ENCODE data around the gene PITPNM1.
"Not testable (repeated sequence)": the region's sequence is repeated elsewhere in the genome, so short reads cannot be mapped to it uniquely, and the experiment has no call there.

The PITPNM1 gene

GRCh38 chr11:67504950-67505581 is at the start of gene PITPNM1:
PITPNM1 (minus strand) TSS chr11:67505363; CDS start chr11:67504180, 1,183 bp downstream.
- DNase-seq: peak in 1 of 2 experiments; percentile 77

GRCh38 chr11:67551697-67552096 is 46.5 kb upstream of the PITPNM1 start:
- DNase-seq: not testable (repeated sequence)

- DNase-seq: no peak
These were observed 46.0 kb upstream of the PITPNM1 start for GRCh38 chr11:67551127-67551526.

GRCh38 chr11:67548555-67549110 is 43.5 kb upstream of the PITPNM1 start:
- DNase-seq: peak in 1 of 2 experiments; percentile 34

- not testable (repeated sequence) for DNase-seq
These were observed 42.9 kb upstream of the PITPNM1 start for GRCh38 chr11:67548112-67548511.

GRCh38 chr11:67545280-67545679 is 40.1 kb upstream of the PITPNM1 start:
- no peak for DNase-seq

- no peak for DNase-seq
These were observed 39.6 kb upstream of the PITPNM1 start for GRCh38 chr11:67544616-67545242.

DNA sequence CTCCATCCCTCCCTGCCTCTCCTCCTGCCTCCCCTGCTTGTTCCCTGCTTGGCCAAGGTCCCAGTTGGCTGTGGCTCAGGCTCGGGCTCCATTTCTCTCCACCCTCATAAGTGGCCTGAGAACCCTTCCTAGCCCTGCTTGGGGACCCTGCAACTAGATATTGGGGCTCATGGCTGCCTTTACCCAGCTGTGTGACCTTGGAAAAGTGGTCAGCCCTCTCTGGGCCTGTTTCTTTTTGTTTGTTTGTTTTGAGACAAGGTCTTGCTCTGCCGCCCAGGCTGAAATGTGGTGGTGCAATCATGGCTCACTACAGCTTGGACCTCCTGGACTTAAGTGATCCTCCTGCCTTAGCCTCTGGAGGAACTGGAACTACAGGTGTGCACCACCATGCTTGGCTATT is 38.4 kb upstream of the PITPNM1 start:
- no peak for DNase-seq

DNA sequence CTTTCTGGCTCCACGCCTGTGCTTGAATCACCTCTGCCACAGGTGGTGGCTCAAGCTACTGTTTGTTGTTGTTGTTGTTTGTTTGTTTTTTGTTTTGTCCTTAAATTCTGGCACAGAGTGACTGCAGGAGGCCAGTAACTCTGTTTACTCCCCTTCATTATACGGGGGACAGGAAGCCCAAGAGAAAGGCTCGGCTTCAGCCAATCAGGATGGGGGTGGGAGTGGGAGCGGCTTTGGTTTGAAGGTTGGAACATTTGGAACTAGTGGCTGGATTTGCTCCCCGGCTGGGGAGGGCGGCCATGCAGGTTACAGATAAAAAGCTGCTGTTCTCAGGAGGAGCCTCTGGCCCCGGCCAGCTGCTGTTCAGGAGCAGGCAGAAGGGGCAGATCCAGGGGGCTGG is 37.8 kb upstream of the PITPNM1 start:
- DNase-seq: no peak

GRCh38 chr11:67542169-67542568 is 37.0 kb upstream of the PITPNM1 start:
- no peak for DNase-seq

DNA sequence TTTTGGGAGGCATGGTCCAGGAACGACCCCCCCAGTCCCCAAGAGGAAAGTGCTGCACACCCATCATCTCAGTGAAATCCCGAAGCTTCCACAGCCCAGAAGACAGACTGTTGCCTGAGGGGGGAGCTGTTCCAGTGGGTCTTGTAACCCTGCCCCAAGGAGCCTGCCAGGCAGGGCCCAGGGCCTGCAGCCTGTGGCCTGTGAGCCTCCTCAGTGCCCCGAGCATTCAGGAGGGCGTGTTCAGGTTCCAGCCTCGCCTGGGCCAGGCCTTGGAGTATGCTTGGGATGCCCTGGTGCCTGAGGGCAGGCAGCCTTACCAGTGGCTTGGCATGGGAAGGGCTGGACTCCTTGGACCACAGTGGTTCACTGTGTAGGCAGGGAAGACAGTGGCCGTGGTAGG is 36.0 kb upstream of the PITPNM1 start:
- no peak for DNase-seq

DNA sequence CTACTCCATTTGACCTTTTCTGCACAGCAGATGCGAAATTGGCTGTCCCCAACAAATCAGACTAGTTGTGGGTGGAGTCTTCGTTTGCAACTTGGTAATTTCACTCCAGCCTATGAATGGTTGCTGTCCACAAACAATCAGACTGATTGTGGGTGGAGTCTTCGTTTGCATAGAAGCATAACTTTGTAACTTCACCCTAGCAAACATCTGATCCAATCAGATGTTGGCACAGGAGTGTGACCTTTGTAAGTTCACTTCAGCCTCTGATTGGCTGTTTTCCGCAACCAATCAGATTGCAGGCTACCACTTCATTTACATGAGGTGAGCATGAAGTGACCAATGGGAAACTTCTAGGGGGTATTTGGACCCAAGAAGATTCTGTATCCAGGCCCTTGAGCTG is 34.4 kb upstream of the PITPNM1 start:
- peak in 1 of 2 experiments; percentile 17 for DNase-seq

DNA sequence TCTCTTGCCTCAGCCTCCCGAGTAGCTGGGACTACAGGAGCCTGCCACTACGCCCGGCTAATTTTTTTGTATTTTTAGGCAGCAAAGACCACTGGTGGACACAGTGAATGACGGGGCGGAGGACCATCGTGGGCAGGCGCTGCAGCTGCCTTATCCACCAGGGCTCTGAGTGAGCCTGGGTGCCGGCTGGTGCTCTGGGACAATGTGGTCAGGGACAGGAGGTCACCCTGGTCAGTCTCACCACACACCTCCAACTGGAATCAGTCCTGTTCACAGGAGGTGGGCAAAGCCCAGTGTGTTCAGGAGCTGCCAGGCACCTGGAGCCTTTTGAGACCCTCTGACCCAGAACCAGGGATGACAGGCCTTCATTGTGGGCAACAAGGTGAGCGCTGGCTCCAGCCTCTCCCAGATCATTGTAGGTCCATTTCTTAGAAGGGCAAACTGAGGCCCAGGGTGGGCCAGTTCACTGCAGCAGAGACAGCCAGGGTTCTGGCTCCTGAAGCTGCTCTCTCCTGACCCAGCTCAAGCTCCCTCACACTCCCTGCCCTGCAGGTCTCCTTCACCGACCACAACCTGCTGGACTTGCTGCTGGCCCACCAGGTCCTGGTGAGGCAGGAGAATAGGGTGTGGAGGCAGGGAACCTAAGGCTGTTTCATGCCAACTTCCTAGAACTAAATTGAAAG is 33.8 kb upstream of the PITPNM1 start:
- DNase-seq: no peak

GRCh38 chr11:67538306-67538705 is 33.1 kb upstream of the PITPNM1 start:
- DNase-seq: no peak

DNA sequence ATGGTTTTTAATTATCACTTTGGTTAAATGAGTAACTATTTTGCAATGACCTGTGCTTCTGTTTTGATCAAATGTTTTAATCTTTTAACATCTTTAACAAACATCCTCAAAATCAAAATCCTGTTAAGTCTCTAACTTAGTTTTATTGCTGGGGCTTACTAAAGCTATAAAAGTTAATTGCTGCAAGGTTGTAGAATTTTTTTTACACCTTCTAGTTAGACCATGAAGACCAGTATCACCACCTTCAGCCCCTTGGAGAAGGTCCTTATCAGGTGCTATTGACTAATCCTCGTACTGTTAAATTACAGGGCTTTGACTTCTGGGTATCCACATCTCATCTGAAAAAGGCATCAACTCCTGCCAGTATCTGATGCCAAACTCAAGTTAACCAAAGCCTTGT is 30.4 kb upstream of the PITPNM1 start:
- DNase-seq: no peak

DNA sequence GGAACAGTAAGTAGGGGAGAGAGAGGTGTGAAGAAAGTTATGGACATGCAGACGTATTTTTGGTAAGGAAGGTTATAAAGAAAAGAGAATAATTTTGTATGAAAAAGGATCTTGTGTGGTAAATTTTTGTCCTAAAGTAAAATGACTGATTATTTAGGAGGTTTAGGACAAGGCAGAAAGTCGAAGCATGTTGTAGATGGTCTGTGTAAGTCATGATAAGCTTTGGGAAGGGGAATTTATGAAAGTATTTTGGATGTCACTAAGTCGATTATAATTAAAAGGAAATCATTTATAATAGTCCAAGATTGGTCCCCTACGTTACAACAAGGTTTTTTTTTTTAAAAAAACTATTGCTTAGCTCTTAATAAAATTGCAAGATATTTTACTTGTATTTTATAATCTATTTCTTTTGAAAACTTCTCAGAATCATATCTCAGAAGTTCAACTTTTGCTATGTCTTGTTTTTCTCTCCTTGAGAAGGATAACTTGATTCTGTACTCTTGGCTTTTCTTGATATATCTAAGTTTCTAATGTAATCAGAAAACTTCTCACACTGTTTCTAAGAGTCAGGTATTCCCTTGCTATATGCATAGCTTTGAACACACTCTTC is 29.0 kb upstream of the PITPNM1 start:
- no peak for DNase-seq

DNA sequence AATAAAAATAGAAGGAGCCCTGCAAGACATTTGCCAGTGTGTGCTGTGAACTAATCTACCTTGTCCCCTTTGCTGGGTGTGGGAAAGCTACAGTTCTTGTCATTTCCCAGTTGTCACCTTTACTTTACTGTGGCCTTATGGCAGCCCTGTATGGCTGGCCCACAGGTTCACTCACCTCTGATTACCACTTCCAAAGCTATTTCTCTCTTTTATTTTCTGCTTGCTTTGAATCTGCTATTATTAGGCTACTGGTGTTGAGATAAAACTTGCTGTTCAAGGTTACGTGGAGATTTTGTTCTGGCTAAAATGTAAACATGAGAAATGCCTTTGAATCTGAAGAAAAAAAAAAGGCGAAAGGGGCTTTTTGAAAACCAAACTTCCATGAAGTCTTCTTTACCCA is 27.7 kb upstream of the PITPNM1 start:
- DNase-seq: no peak

DNA sequence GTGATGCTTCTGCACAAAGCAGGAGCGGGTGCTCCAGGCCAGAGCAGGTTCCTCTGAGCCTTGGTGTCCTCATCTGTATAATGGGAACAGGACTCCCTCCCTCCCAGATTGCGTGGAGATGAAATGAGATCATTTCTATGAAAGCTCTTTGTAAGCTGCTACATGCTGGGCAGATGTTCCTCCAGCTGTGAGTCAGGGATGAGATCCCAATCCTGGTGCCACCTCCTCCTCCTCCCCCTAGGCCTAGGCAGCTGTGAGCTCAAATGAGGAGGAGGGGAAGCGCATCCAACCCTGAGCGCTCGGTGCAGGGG is 25.1 kb upstream of the PITPNM1 start:
- DNase-seq: no peak

DNA sequence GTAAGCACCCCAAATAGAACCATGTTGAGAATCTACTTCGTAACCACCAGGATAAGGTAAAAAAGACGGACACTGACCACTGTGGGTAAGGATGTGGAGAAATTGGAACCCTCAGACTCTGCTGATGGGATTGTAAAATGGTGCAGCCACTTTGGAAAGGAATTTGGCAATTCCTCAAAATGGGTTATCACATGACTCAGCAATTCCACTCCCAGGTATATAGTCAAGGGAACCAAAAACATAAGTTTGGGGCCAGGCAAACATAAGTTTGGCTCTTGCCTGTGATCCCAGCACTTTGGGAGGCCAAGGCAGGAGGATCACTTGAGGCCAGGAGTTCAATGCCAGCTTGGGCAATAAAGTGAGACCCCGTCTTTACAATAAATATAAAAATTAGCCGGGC is 23.2 kb upstream of the PITPNM1 start:
- DNase-seq: no peak

DNA sequence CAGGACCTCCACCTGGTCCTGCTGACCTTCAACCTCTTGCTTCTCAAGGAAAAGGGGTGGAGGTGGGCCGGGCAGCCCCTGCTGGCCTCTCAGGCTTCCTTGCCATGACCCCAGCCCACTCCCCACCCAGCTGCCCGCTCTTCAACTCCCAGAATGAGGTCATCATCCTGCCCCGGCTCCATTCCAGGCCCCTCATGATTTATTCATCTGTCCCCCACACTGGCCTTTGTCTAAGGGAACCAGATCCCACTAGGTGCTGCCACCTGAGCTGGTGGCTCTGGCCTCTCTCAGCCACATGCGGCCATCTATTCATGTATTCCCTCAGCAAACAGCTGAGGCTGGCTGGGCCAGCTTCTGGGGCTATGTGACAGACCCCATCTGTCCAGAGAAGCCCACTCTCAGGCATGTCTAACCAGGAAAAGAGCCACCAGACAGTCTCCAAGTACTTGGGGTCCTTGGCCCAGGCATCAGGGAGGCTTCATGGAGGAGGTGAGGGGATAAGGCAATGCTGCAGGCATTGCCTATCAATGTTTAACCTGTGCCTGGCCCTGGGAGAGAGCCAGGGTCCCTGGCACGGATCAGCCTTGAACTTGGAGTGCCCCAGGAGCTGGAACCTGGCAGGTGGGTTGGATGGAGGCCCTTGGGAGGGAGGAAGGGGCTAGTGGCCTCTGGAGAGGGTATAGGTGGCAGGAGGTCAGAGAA is 20.3 kb upstream of the PITPNM1 start:
- DNase-seq: no peak

DNA sequence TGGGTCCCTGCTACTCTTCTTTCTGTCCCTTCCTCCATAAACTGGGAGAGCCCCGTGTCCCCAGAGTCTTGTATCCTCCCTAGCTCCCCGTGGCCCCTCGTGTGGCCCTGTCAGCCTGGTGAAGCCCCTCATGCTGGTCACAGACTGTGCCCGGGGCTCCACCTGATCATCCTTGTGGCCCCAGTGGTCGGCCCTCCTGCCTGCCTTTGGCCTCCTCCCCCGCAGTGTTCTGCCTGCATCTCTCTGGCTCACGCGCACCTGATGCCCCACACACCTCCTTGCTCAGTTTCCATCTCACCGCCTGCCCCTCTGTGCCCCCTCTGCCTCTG is 19.3 kb upstream of the PITPNM1 start:
- no peak for DNase-seq

DNA sequence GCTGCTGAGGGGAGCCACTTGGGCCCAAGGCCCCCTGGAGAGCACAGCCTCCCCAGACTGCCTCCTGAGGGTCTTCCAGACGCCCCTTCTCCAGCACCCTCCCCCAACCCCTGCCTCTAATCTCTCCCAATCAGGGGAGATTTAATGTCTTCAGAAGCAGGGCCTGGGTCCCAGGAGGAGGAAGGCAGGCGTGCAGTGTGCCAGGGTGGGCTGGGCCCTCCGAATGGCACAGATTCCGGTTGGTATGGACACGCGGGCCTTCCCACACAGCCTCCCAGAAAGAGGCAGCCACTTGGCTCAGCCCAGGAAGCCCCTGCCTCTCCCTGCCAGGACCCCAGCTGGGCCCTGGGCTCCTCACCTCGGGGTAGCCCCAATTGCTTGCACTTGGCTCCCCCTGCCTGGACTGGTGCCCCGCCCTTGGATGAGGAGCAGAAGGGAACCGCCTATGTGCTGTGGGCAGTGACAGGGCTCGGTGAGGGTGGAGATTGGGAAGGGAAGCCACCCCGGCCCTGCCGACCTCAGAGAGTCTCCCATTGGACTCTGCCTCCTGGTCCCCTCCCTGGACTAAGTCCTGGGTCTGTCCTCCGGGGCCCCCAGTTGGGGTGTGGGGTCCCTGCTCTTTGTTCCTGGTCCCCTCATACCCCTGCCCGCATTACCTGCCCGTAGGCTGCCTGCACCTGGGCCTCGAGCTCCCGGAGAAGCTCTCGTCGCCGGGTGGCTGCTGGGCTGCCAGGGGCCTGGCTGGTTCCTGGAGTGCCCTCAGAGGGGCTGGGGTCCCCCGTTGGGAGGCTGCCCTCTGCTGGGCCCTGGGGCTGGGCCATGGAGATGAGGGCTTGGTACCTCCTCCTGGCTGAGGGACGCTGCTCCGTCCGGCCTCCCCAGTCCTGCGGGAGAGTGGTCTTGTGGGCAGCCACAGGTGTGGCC is 18.7 kb upstream of the PITPNM1 start:
- DNase-seq: no peak
